HepG2 (cell line): ENCODE data around the gene FOXD3. TPM values are rescaled to one million over a fixed set of nuclear protein-coding genes. Genes with fewer than 3 reads are reported as not detected.

Experiments used
- ATAC-seq: fragments of 200-7000 bp; cut with Tn5 transposase; 3 replicates; pipeline ENCODE4 v1.9.1; 2020; ENCODE audit warnings: mild to moderate bottlenecking, moderate library complexity
- BruUV-seq: library from RNA; stranded (reverse); fragments of 400-500 nt; replicated peaks from 2 replicates; lab custom pipeline; 2021; lab: Mats Ljungman, UMichigan
- CTCF ChIA-PET: fragments of 300-600 bp; formaldehyde crosslinking; extraction: SDS; loops from one replicate; lab custom pipeline; 2021; ENCODE audit warnings: low total read pairs, inconsistent platforms, low intra/inter-chr PET ratio; lab: Yijun Ruan, JAX
- POLR2A ChIA-PET: fragments of 350-600 bp; sonication (Branson Sonifier 250); formaldehyde crosslinking; loops from one replicate; lab custom pipeline; 2020; ENCODE audit warnings: antibody characterized with exemption, inconsistent platforms; lab: Yijun Ruan, JAX
- DNase-seq: peaks from one replicate; pipeline ENCODE4 v3.0.0-alpha.2; 2015; ENCODE audit warnings: low spot score
- FAIRE-seq: peaks from 3 replicates; lab custom pipeline; 2011; peaks lifted over from hg19 to GRCh38; lab: Jason Lieb, UNC
- H2AFZ ChIP-seq: one replicate; pipeline ENCODE4 v1.6.1; 2011; ENCODE audit warnings: low read length, inconsistent platforms
- H3K27ac ChIP-seq: fragments of 300-600 bp; 3 replicates; pipeline ENCODE4 v1.8.0; 2011; ENCODE audit warnings: mixed run types, mild to moderate bottlenecking, mixed read lengths, low read length, inconsistent platforms; ENCODE audit not compliant: insufficient read depth; ENCODE audit errors: extremely low read length
- H3K27me3 ChIP-seq, 2 experiments: fragments of 200-600 bp in 1 of 2; 2 replicates in 1 of 2; 3 replicates in 1 of 2; pipeline versions ENCODE4 v1.6.0 to v1.8.0; 2011; ENCODE audit warnings: low read length in 2 of 2, mild to moderate bottlenecking in 2 of 2, moderate library complexity in 2 of 2, inconsistent platforms in 1 of 2; ENCODE audit not compliant: insufficient read depth in 2 of 2, control insufficient read depth in 1 of 2
- H3K36me3 ChIP-seq, 2 experiments: fragments of 200-600 bp in 1 of 2; replicated peaks in 1 of 2; 2 replicates in 1 of 2; 3 replicates in 1 of 2; pipeline versions ENCODE4 v1.5.1 to v1.8.0; 2011; ENCODE audit warnings: low read length in 2 of 2, inconsistent platforms in 1 of 2; ENCODE audit not compliant: insufficient read depth in 2 of 2, control insufficient read depth in 1 of 2
- H3K4me1 ChIP-seq: 2 replicates; pipeline ENCODE4 v1.5.1; 2012; ENCODE audit warnings: low read length, inconsistent platforms; ENCODE audit not compliant: insufficient read depth
- H3K4me2 ChIP-seq: 2 replicates; pipeline ENCODE4 v1.6.0; 2011; ENCODE audit warnings: low read depth, low read length, inconsistent platforms
- H3K4me3 ChIP-seq, 3 experiments: fragments of 200-600 bp in 1 of 3; sonication (generic), shearing (Covaris generic) in 1 of 3; replicated peaks in 1 of 3; 2 replicates each; pipeline ENCODE4 v1.5.1; 2011 to 2016; ENCODE audit warnings: low read length in 3 of 3, inconsistent platforms in 2 of 3, low read depth in 2 of 3, mild to moderate bottlenecking in 2 of 3, control low read depth in 1 of 3, mixed read lengths in 1 of 3; ENCODE audit not compliant: insufficient read depth in 1 of 3
- H3K79me2 ChIP-seq: one replicate; pipeline ENCODE4 v1.6.1; 2011; ENCODE audit warnings: low read length, inconsistent platforms; ENCODE audit not compliant: insufficient read depth
- H3K9ac ChIP-seq: 2 replicates; pipeline ENCODE4 v1.6.0; 2011; ENCODE audit warnings: mild to moderate bottlenecking, low read depth, low read length, inconsistent platforms; ENCODE audit not compliant: insufficient read depth
- H3K9me3 ChIP-seq: 2 replicates; pipeline ENCODE4 v1.5.1; 2012; ENCODE audit warnings: mild to moderate bottlenecking, low read length
- H4K20me1 ChIP-seq: 2 replicates; pipeline ENCODE4 v1.6.0; 2011; ENCODE audit warnings: inconsistent platforms, mild to moderate bottlenecking, low read length, moderate library complexity; ENCODE audit not compliant: insufficient read depth
- CEBPG ChIP-seq: IDR thresholded peaks from 2 replicates; pipeline ENCODE4 v1.6.1; 2016
- HOXA9 ChIP-seq: sonication (generic); formaldehyde crosslinking; IDR thresholded peaks from 2 replicates; pipeline ENCODE4 v1.8.1; 2022; ENCODE audit warnings: missing genetic modification reagents, mild to moderate bottlenecking, moderate library complexity, borderline replicate concordance
- RBM39 ChIP-seq: fragments of 200-400 bp; formaldehyde crosslinking; IDR thresholded peaks from one replicate; pipeline ENCODE4 v1.6.1; 2018; ENCODE audit warnings: antibody characterized with exemption, mild to moderate bottlenecking, low read depth, low read length; ENCODE audit not compliant: poor library complexity, severe bottlenecking
- RERE ChIP-seq: IDR thresholded peaks from 2 replicates; pipeline ENCODE4 v1.6.1; 2016; ENCODE audit warnings: low read depth, missing genetic modification reagents, missing compliant biosample characterization
- ZNF281 ChIP-seq: sonication (generic); formaldehyde crosslinking; IDR thresholded peaks from 2 replicates; pipeline ENCODE4 v1.4.0; 2020; ENCODE audit warnings: missing genetic modification reagents, borderline replicate concordance
- WGBS: methylation state at CpG from one replicate; pipeline ENCODE4 v1.1.6; 2017; ENCODE audit warnings: low lambda C conversion rate; 5-methylcytosine and 5-hydroxymethylcytosine counted together
- in situ Hi-C: cut with HindIII; loops from 2 replicates; pipeline ENCODE4 v1.10.0; 2017; ENCODE audit warnings: low pct_unique_long_range_greater_than_20kb; ENCODE audit not compliant: extremely low pct_ligation_motif_present
- intact Hi-C: fragments of 100-400 bp; cut with micrococcal nuclease; formaldehyde crosslinking; loops from one replicate; pipeline ENCODE4 v1.10.0; 2022; ENCODE audit not compliant: unreplicated experiment
- polyA plus RNA-seq, 8 experiments: library from polyadenylated mRNA; depleted of rRNA in 3 of 8; stranded (reverse) in 7 of 8; unstranded in 1 of 8; fragments of >200 nt; fragmentation: Illumina TruSeq in 4 of 8; extraction: Trizol in 4 of 8; gene quantifications; 2 replicates each; pipeline versions ENCODE4 v1.2.1 to v1.2.3, GENCODE V29; 2011 to 2016; ENCODE audit warnings: low read depth in 4 of 8, missing spikeins in 1 of 8, mixed read lengths in 1 of 8; ENCODE audit not compliant: insufficient read depth in 1 of 8
- total RNA-seq, 5 experiments: library from RNA; depleted of rRNA; stranded (reverse); fragments of >200 nt; fragmentation: Illumina TruSeq; extraction: Trizol; gene quantifications; 2 replicates each; pipeline ENCODE4 v1.2.3, GENCODE V29; 2016; ENCODE audit warnings: low read depth in 1 of 5

The FOXD3 gene
- total and polyA plus RNA-seq, 2 of the 13 experiments (the other 11 are each of a cell fraction or from before 2014, with no cell fraction given) = not detected

GRCh38 chr1:63362073-63362472 is 39.7 kb downstream of the FOXD3 start:
- 0% methylated on average over 1 of the region's 1 CpG for WGBS
- no peak overlapping the region for H3K4me3 ChIP-seq
- no peak overlapping the region for H3K27ac ChIP-seq
- no peak overlapping the region for H3K9ac ChIP-seq
- POLR2A ChIA-PET = no interaction called here
- in situ Hi-C loops = no loop called here
- TF ChIP-seq RBM39 (no peak), RERE (CRISPR knock-in tag) (no peak), HOXA9 (CRISPR knock-in tag) (no peak), ZNF281 (no peak), CEBPG (no peak)
- TF ChIP-seq, all 625 proteins: peak for 0
- DNase-seq = no peak
- CTCF ChIA-PET = no interaction called here
- Histone ChIP-seq H3K4me2 (no peak overlapping the region), H3K27me3 (no peaks in the 10 kb centered on the region; a peak in 1 of 5 replicates), H4K20me1 (no peaks in the 10 kb centered on the region), H2AFZ (no peak overlapping the region), H3K36me3 (no peaks in the 10 kb centered on the region), H3K4me1 (peaks cover 6% of the 10 kb centered on the region; the same call in 1 of the 2 replicates), H3K9me3 (no peaks in the 10 kb centered on the region), H3K79me2 (no peaks in the 10 kb centered on the region)
- no peak for ATAC-seq
- no peak for FAIRE-seq
- intact Hi-C loops = no loop called here
- no TSS peak for BruUV-seq
